Keratinocyte (primary cell): Measurements from ENCODE around the gene CWF19L2.

ENCODE experiments used
- EZH2 ChIP-seq: IDR thresholded peaks from one replicate; pipeline ENCODE4 v1.6.1; 2012; ENCODE audit warnings: inconsistent platforms, mild to moderate bottlenecking, low read length, moderate library complexity
- TF ChIP-seq, protein P1 (sequence below), 3 experiments: IDR thresholded peaks in 1 of 3; conservative IDR thresholded peaks in 1 of 3; optimal IDR thresholded peaks in 1 of 3; 2 replicates in 2 of 3; 3 replicates in 1 of 3; pipeline versions ENCODE3 to v1.5.1; 2011; ENCODE audit warnings: low read length in 3 of 3, mild to moderate bottlenecking in 3 of 3, moderate library complexity in 2 of 3, control low read depth in 1 of 3, inconsistent platforms in 1 of 3; ENCODE audit not compliant: insufficient read depth in 2 of 3; ENCODE audit errors: extremely low read depth in 1 of 3

DNA sequence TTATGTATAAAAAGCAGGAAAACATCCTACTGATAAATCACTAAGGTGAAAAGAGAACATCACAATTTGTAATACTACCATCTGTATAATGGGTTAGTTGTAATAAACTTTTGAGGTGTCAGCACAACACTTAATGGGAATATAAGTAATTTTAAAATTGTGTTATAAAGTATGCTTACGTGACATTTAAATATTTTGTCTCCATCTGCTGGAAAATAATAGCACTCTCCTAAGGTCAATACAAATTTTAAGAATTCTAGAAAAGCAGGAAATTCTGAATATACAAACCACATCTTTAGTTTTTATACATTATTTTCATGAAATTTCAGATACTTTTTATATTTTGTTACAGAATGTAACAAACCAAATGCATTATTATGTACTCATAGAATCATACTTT is 19.5 kb downstream of the CWF19L2 start:
- TF ChIP-seq, protein P1, sequence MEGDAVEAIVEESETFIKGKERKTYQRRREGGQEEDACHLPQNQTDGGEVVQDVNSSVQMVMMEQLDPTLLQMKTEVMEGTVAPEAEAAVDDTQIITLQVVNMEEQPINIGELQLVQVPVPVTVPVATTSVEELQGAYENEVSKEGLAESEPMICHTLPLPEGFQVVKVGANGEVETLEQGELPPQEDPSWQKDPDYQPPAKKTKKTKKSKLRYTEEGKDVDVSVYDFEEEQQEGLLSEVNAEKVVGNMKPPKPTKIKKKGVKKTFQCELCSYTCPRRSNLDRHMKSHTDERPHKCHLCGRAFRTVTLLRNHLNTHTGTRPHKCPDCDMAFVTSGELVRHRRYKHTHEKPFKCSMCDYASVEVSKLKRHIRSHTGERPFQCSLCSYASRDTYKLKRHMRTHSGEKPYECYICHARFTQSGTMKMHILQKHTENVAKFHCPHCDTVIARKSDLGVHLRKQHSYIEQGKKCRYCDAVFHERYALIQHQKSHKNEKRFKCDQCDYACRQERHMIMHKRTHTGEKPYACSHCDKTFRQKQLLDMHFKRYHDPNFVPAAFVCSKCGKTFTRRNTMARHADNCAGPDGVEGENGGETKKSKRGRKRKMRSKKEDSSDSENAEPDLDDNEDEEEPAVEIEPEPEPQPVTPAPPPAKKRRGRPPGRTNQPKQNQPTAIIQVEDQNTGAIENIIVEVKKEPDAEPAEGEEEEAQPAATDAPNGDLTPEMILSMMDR (optimal IDR thresholded peaks at IDR 0.05 in 1 of 3, IDR thresholded peaks at IDR 0.05 in 1 of 3, conservative IDR thresholded peaks at IDR 0.05 in 1 of 3; ENCODE audit: extremely low read depth in 1 of 3, insufficient read depth in 2 of 3, low read length in 3 of 3), result no peak
- TF ChIP-seq EZH2, result no peak
